OCI-LY3 (cell line): ENCODE results near the gene TAC3.

Experiments used
- H2AFZ ChIP-seq: fragments of 200-600, 300-600 bp; shearing (Covaris generic); 2 replicates; pipeline ENCODE4 v1.6.0; 2014; ENCODE audit warnings: antibody characterized with exemption, low read depth, low read length
- H3K27ac ChIP-seq: fragments of 200-600, 300-600 bp; sonication (generic); 2 replicates; pipeline ENCODE4 v1.5.1; 2014; ENCODE audit warnings: mild to moderate bottlenecking, low read length, moderate library complexity, mixed read lengths
- H3K27me3 ChIP-seq: fragments of 200-600, 300-600 bp; sonication (generic); 2 replicates; pipeline ENCODE4 v1.6.1; 2014; ENCODE audit warnings: low read depth, low read length, mixed read lengths
- H3K36me3 ChIP-seq: fragments of 200-600, 300-600 bp; sonication (generic); replicated peaks from 2 replicates; pipeline ENCODE3; 2014; ENCODE audit warnings: low read depth, low read length, mixed read lengths
- H3K4me1 ChIP-seq: fragments of 300-600, 200-600 bp; sonication (generic); 2 replicates; pipeline ENCODE4 v1.6.1; 2014; ENCODE audit warnings: low read length, mixed read lengths
- H3K4me2 ChIP-seq: fragments of 200-600, 300-600 bp; sonication (generic); 2 replicates; pipeline ENCODE4 v1.6.1; 2014; ENCODE audit warnings: low read length, mixed read lengths
- H3K4me3 ChIP-seq: fragments of 300-600, 200-600 bp; sonication (generic); 2 replicates; pipeline ENCODE4 v1.5.1; 2014; ENCODE audit warnings: antibody characterized with exemption, mild to moderate bottlenecking, low read length, moderate library complexity
- H3K79me2 ChIP-seq: fragments of 300-600, 200-600 bp; shearing (Covaris generic); 2 replicates; pipeline ENCODE4 v1.6.1; 2014; ENCODE audit warnings: mild to moderate bottlenecking, low read length, mixed read lengths
- H3K9ac ChIP-seq: fragments of 300-600, 200-600 bp; shearing (Covaris generic); 2 replicates; pipeline ENCODE4 v1.6.0; 2014; ENCODE audit warnings: mild to moderate bottlenecking, low read length, moderate library complexity
- H3K9me3 ChIP-seq: fragments of 200-600, 300-600 bp; shearing (Covaris generic); 2 replicates; pipeline ENCODE4 v1.6.1; 2014; ENCODE audit warnings: low read length, mixed read lengths; ENCODE audit not compliant: insufficient read depth
- H4K20me1 ChIP-seq: fragments of 200-600, 300-600 bp; sonication (generic); 2 replicates; pipeline ENCODE4 v1.6.1; 2016; ENCODE audit warnings: low read length, mixed read lengths; ENCODE audit not compliant: insufficient read depth
- CTCF ChIP-seq: fragments of 200-600, 300-600 bp; sonication (generic); IDR thresholded peaks from 2 replicates; pipeline ENCODE4 v1.5.1; 2014; ENCODE audit warnings: antibody characterized with exemption, low read length, low read depth
- EZH2phosphoT487 ChIP-seq: fragments of 200-600 bp; shearing (Covaris generic); IDR thresholded peaks from 2 replicates; pipeline ENCODE4 v1.6.1; 2018; ENCODE audit warnings: antibody characterized with exemption, mixed run types, low read depth

The TAC3 gene

GRCh38 chr12:57011438-57012424, 4.6 kb downstream of the TAC3 start:
- Histone ChIP-seq H3K4me1 (peaks cover 39% of the 10 kb centered on the region), H3K9ac (no peak overlapping the region), H3K9me3 (no peaks in the 10 kb centered on the region), H3K4me3 (peak overlapping the region; percentile 34), H3K27ac (no peak overlapping the region), H3K4me2 (peak overlapping the region; percentile 74), H4K20me1 (no peaks in the 10 kb centered on the region), H3K79me2 (no peaks in the 10 kb centered on the region), H3K36me3 (no peaks in the 10 kb centered on the region), H3K27me3 (peaks cover 30% of the 10 kb centered on the region), H2AFZ (no peak overlapping the region)
- TF ChIP-seq EZH2phosphoT487 (no peak), CTCF (no peak)

- H3K4me2 ChIP-seq, result no peak overlapping the region
Measured at GRCh38 chr12:57010627-57011247, 5.6 kb downstream of the TAC3 start.

GRCh38 chr12:57009949-57010626, 6.2 kb downstream of the TAC3 start:
- H3K4me2 ChIP-seq, result no peak overlapping the region
- H3K4me3 ChIP-seq, result no peak overlapping the region
- H3K9ac ChIP-seq, result no peak overlapping the region
- H3K9me3 ChIP-seq, result no peaks in the 10 kb centered on the region
- no peak overlapping the region for H2AFZ ChIP-seq
- H3K27ac ChIP-seq, result no peak overlapping the region
- peaks cover 18% of the 10 kb centered on the region for H3K27me3 ChIP-seq
- H4K20me1 ChIP-seq, result no peaks in the 10 kb centered on the region
- H3K79me2 ChIP-seq, result peaks cover 11% of the 10 kb centered on the region
- TF ChIP-seq EZH2phosphoT487, result no peak
- no peak for TF ChIP-seq CTCF
- H3K4me1 ChIP-seq, result peaks cover 47% of the 10 kb centered on the region
- H3K36me3 ChIP-seq, result no peaks in the 10 kb centered on the region

More at GRCh38 chr12:57010627-57011247, 5.6 kb downstream of the TAC3 start:
- peaks cover 24% of the 10 kb centered on the region for H3K27me3 ChIP-seq
- H4K20me1 ChIP-seq, result no peaks in the 10 kb centered on the region
- TF ChIP-seq CTCF, result no peak
- TF ChIP-seq EZH2phosphoT487, result no peak
- no peaks in the 10 kb centered on the region for H3K36me3 ChIP-seq
- H3K79me2 ChIP-seq, result peaks cover 5% of the 10 kb centered on the region
- H3K4me1 ChIP-seq, result peaks cover 42% of the 10 kb centered on the region
- H3K4me3 ChIP-seq, result no peak overlapping the region
- no peak overlapping the region for H3K27ac ChIP-seq
- H2AFZ ChIP-seq, result no peak overlapping the region
- no peaks in the 10 kb centered on the region for H3K9me3 ChIP-seq
- H3K9ac ChIP-seq, result no peak overlapping the region

- H3K79me2 ChIP-seq, result peaks cover 25% of the 10 kb centered on the region
- no peaks in the 10 kb centered on the region for H3K27me3 ChIP-seq
- no peak for TF ChIP-seq EZH2phosphoT487
- TF ChIP-seq CTCF, result peak; percentile 79
- no peaks in the 10 kb centered on the region for H3K9me3 ChIP-seq
- H3K27ac ChIP-seq, result no peak overlapping the region
- H3K9ac ChIP-seq, result no peak overlapping the region
- no peak overlapping the region for H3K4me2 ChIP-seq
- H3K4me1 ChIP-seq, result peaks cover 42% of the 10 kb centered on the region
- H3K36me3 ChIP-seq, result peaks cover 11% of the 10 kb centered on the region
- 0 out of 2 replicates have a peak, but pooled peaks cover 3% of the 10 kb centered on the region for H4K20me1 ChIP-seq
- H3K4me3 ChIP-seq, result no peak overlapping the region
- no peak overlapping the region for H2AFZ ChIP-seq
Measured at GRCh38 chr12:57008178-57008577, 8.2 kb downstream of the TAC3 start.
